ENCODE measurements around the gene LYRM1. TPM values are rescaled to one million over a fixed set of nuclear protein-coding genes. Genes with fewer than 3 reads are reported as not detected.

LYRM1 gene
- total and polyA plus RNA-seq, 2 experiments from 2014 or later, result 18.7 to 24.8 TPM

- H3K4me3 ChIP-seq, result no peak overlapping the region
- TF ChIP-seq REST (IDR thresholded peaks at IDR 0.05; ENCODE audit: unreplicated experiment), result no peak
- TF ChIP-seq STAT1 (IDR thresholded peaks at IDR 0.05; ENCODE audit: unreplicated experiment), result no peak
- TF ChIP-seq CTCF (conservative IDR thresholded peaks at IDR 0.05; ENCODE audit: low read depth in 2 of 2), result no peak
- TF ChIP-seq ZNF462 (CRISPR knock-in tag; IDR thresholded peaks at IDR 0.05), result no peak
- no peak for TF ChIP-seq ZNF331 (CRISPR knock-in tag; IDR thresholded peaks at IDR 0.05; ENCODE audit: low read depth)
- no peak for TF ChIP-seq CREB1 (CRISPR knock-in tag; IDR thresholded peaks at IDR 0.05; ENCODE audit: low read depth)
- no peak for TF ChIP-seq POLR2AphosphoS5 (IDR thresholded peaks at IDR 0.05; ENCODE audit: low read depth)
- no peak for TF ChIP-seq ETS1 (IDR thresholded peaks at IDR 0.05)
- no peak for TF ChIP-seq EZH2 (IDR thresholded peaks at IDR 0.05; ENCODE audit: low read depth, unreplicated experiment)
- no peak for TF ChIP-seq ZNF114 (CRISPR knock-in tag; IDR thresholded peaks at IDR 0.05)
- no peak for TF ChIP-seq NANOG (IDR thresholded peaks at IDR 0.05; ENCODE audit: borderline replicate concordance)
- no peak for TF ChIP-seq JUNB (IDR thresholded peaks at IDR 0.05; ENCODE audit: unreplicated experiment)
- TF ChIP-seq EZH2phosphoT487 (IDR thresholded peaks at IDR 0.05; ENCODE audit: unreplicated experiment), result no peak
- no peaks in the 10 kb centered on the region for H3K9me3 Mint-ChIP-seq
- H3K27ac ChIP-seq (ENCODE audit: low read depth), result no peak overlapping the region
- H3F3A ChIP-seq (replicated peaks; ENCODE audit: low read depth), result no peaks in the 10 kb centered on the region
- no peaks in the 10 kb centered on the region for H3K27me3 ChIP-seq (ENCODE audit: insufficient read depth)
- H2AFZ ChIP-seq, result no peak overlapping the region
- no peak for DNase-seq (ENCODE audit: low spot score)
- H3K36me3 Mint-ChIP-seq (ENCODE audit: low read depth), result peaks cover 3% of the 10 kb centered on the region; the same call in 1 of the 3 replicates
- no peaks in the 10 kb centered on the region for H3K36me3 ChIP-seq (ENCODE audit: insufficient read depth)
- peaks cover 21% of the 10 kb centered on the region for H3K4me1 ChIP-seq (ENCODE audit: insufficient read depth)
- H3K27me3 Mint-ChIP-seq (ENCODE audit: insufficient read depth, low read depth, poor library complexity), result peaks cover 3% of the 10 kb centered on the region
- no peak overlapping the region for H3K4me2 ChIP-seq
- no peaks in the 10 kb centered on the region; the same call in 1 of the 2 replicates for H4K20me1 ChIP-seq (replicated peaks; ENCODE audit: insufficient read depth)
- H3K4me1 Mint-ChIP-seq, result peaks cover 21% of the 10 kb centered on the region; the same call in 2 of the 3 replicates
- peaks cover 97% of the 10 kb centered on the region for H3K79me2 ChIP-seq (replicated peaks; ENCODE audit: insufficient read depth)
- no peak overlapping the region for H3K4me3 Mint-ChIP-seq
- H3K9me2 ChIP-seq (ENCODE audit: insufficient read depth), result no peaks in the 10 kb centered on the region
- no peak for ATAC-seq
- H3K27ac Mint-ChIP-seq, result peak overlapping the region; percentile 24
Measured at GRCh38 chr16:20880867-20881502, 19.6 kb upstream of the LYRM1 start.
